IMR-90 (cell line): ENCODE measurements around the gene PCBP3. TPM values are rescaled to one million over a fixed set of nuclear protein-coding genes. Genes with fewer than 3 reads are reported as not detected.

Source experiments
- ATAC-seq: fragments of 200-7000 bp; cut with Tn5 transposase; 2 replicates; pipeline ENCODE4 v1.9.1; 2020; ENCODE audit warnings: low read depth, mild to moderate bottlenecking, moderate library complexity
- BruUV-seq: library from RNA; stranded (reverse); fragments of 400-500 nt; replicated peaks from 2 replicates; lab custom pipeline; 2021; lab: Mats Ljungman, UMichigan
- CTCF ChIA-PET: fragments of 300-600 bp; formaldehyde crosslinking; extraction: SDS; loops from one replicate; lab custom pipeline; 2021; ENCODE audit warnings: antibody characterized with exemption; lab: Yijun Ruan, JAX
- POLR2A ChIA-PET: fragments of 300-600 bp; sonication (Branson Sonifier 250); formaldehyde crosslinking; loops from one replicate; lab custom pipeline; 2022; ENCODE audit warnings: antibody characterized with exemption; ENCODE audit not compliant: unreplicated experiment; lab: Charles Lee
- DNase-seq: peaks from one replicate; pipeline ENCODE4 v3.0.0; 2013
- H2AFZ ChIP-seq: replicated peaks from 2 replicates; pipeline ENCODE3; 2013; ENCODE audit warnings: low read length, mild to moderate bottlenecking; ENCODE audit not compliant: poor library complexity
- H2AK5ac ChIP-seq: 2 replicates; pipeline ENCODE4 v1.6.1; 2013; ENCODE audit warnings: low read depth, low read length, inconsistent platforms
- H2AK9ac ChIP-seq: replicated peaks from 2 replicates; pipeline ENCODE3; 2013; ENCODE audit warnings: mild to moderate bottlenecking, low read depth, low read length, moderate library complexity; ENCODE audit not compliant: poor library complexity
- H2BK120ac ChIP-seq: 2 replicates; pipeline ENCODE4 v1.6.1; 2013; ENCODE audit warnings: low read depth, low read length, inconsistent platforms
- H2BK15ac ChIP-seq: 3 replicates; pipeline ENCODE4 v1.6.1; 2013; ENCODE audit warnings: low read depth, low read length, inconsistent platforms
- H2BK20ac ChIP-seq: 2 replicates; pipeline ENCODE4 v1.6.1; 2013; ENCODE audit warnings: low read depth, mild to moderate bottlenecking, inconsistent platforms, low read length, moderate library complexity
- H2BK5ac ChIP-seq: 2 replicates; pipeline ENCODE4 v1.6.1; 2013; ENCODE audit warnings: mild to moderate bottlenecking, low read depth, low read length, inconsistent platforms; ENCODE audit not compliant: poor library complexity, severe bottlenecking
- H3K14ac ChIP-seq: replicated peaks from 2 replicates; pipeline ENCODE4 v1.6.1; 2013; ENCODE audit warnings: low read depth, low read length, inconsistent platforms
- H3K18ac ChIP-seq: 2 replicates; pipeline ENCODE4 v1.6.1; 2013; ENCODE audit warnings: low read depth, low read length, control low read depth
- H3K23ac ChIP-seq: 2 replicates; pipeline ENCODE4 v1.6.1; 2013; ENCODE audit warnings: low read depth, low read length, inconsistent platforms
- H3K27ac ChIP-seq: 2 replicates; pipeline ENCODE4 v1.5.1; 2013; ENCODE audit warnings: mild to moderate bottlenecking, control low read depth, low read length; ENCODE audit not compliant: insufficient read depth
- H3K27me3 ChIP-seq: 2 replicates; pipeline ENCODE4 v1.6.1; 2013; ENCODE audit warnings: low read length; ENCODE audit not compliant: control insufficient read depth, insufficient read depth
- H3K36me3 ChIP-seq: 2 replicates; pipeline ENCODE4 v1.6.1; 2013; ENCODE audit warnings: low read length, mixed read lengths; ENCODE audit not compliant: control insufficient read depth, insufficient read depth
- H3K4ac ChIP-seq: 2 replicates; pipeline ENCODE4 v1.6.1; 2013; ENCODE audit warnings: low read depth, low read length, inconsistent platforms
- H3K4me1 ChIP-seq: 2 replicates; pipeline ENCODE4 v1.6.1; 2013; ENCODE audit warnings: low read length, mixed read lengths; ENCODE audit not compliant: control insufficient read depth, insufficient read depth
- H3K4me2 ChIP-seq: 2 replicates; pipeline ENCODE4 v1.6.1; 2013; ENCODE audit warnings: low read depth, mild to moderate bottlenecking, control low read depth, low read length, moderate library complexity
- H3K4me3 ChIP-seq: 2 replicates; pipeline ENCODE4 v1.5.1; 2013; ENCODE audit warnings: low read depth, mild to moderate bottlenecking, control low read depth, low read length, moderate library complexity; ENCODE audit not compliant: insufficient read depth
- H3K56ac ChIP-seq: 2 replicates; pipeline ENCODE4 v1.6.1; 2013; ENCODE audit warnings: low read length, inconsistent platforms; ENCODE audit not compliant: insufficient read depth; ENCODE audit errors: extremely low read depth
- H3K79me1 ChIP-seq, 2 experiments: 2 replicates each; pipeline ENCODE4 v1.6.1; 2013; ENCODE audit warnings: low read length in 2 of 2, inconsistent platforms in 1 of 2, low read depth in 1 of 2
- H3K9ac ChIP-seq: 2 replicates; pipeline ENCODE4 v1.6.1; 2013; ENCODE audit warnings: low read depth, low read length, control low read depth
- H3K9me1 ChIP-seq: 2 replicates; pipeline ENCODE4 v1.6.1; 2013; ENCODE audit warnings: low read length, inconsistent platforms; ENCODE audit not compliant: insufficient read depth
- H3K9me3 ChIP-seq: 2 replicates; pipeline ENCODE4 v1.6.1; 2013; ENCODE audit warnings: low read length; ENCODE audit not compliant: control insufficient read depth, insufficient read depth
- H4K20me1 ChIP-seq: 2 replicates; pipeline ENCODE4 v1.6.1; 2013; ENCODE audit warnings: low read length, inconsistent platforms; ENCODE audit not compliant: insufficient read depth
- H4K5ac ChIP-seq: 2 replicates; pipeline ENCODE4 v1.6.1; 2013; ENCODE audit warnings: mild to moderate bottlenecking, low read depth, low read length, control low read depth
- H4K8ac ChIP-seq, 2 experiments: 2 replicates each; pipeline ENCODE4 v1.6.1; 2013; ENCODE audit warnings: low read depth in 2 of 2, low read length in 2 of 2, control low read depth in 1 of 2, inconsistent platforms in 1 of 2
- H4K91ac ChIP-seq: 2 replicates; pipeline ENCODE4 v1.6.1; 2013; ENCODE audit warnings: low read depth, low read length, inconsistent platforms; ENCODE audit not compliant: insufficient read depth
- BHLHE40 ChIP-seq: fragments of 150-350 bp; IDR thresholded peaks from 2 replicates; pipeline ENCODE4 v1.6.1; 2016; ENCODE audit warnings: mild to moderate bottlenecking, low read depth, low read length
- CEBPB ChIP-seq: IDR thresholded peaks from 2 replicates; pipeline ENCODE4 v1.6.1; 2012; ENCODE audit warnings: low read depth, low read length, improper control_type of control experiment
- FOS ChIP-seq: fragments of 150-350 bp; IDR thresholded peaks from 2 replicates; pipeline ENCODE4 v1.6.1; 2016; ENCODE audit warnings: low read depth, low read length
- MXI1 ChIP-seq: IDR thresholded peaks from 2 replicates; pipeline ENCODE4 v1.6.1; 2012; ENCODE audit warnings: low read depth, mild to moderate bottlenecking, low read length, moderate library complexity, borderline replicate concordance
- NFE2L2 ChIP-seq: fragments of 150-350 bp; IDR thresholded peaks from 2 replicates; pipeline ENCODE4 v1.6.1; 2016; ENCODE audit warnings: low read depth, mild to moderate bottlenecking, low read length
- POLR2A ChIP-seq: IDR thresholded peaks from 2 replicates; pipeline ENCODE4 v1.6.1; 2012; ENCODE audit warnings: mild to moderate bottlenecking, low read depth, low read length
- RAD21 ChIP-seq: IDR thresholded peaks from 2 replicates; pipeline ENCODE4 v1.6.1; 2012; ENCODE audit warnings: low read length, improper control_type of control experiment
- RFX5 ChIP-seq: IDR thresholded peaks from 2 replicates; pipeline ENCODE4 v1.8.0; 2012; ENCODE audit warnings: low read depth, mild to moderate bottlenecking, low read length, moderate library complexity
- SMC3 ChIP-seq: fragments of 150-350 bp; IDR thresholded peaks from 2 replicates; pipeline ENCODE4 v1.6.1; 2016; ENCODE audit warnings: low read depth, mild to moderate bottlenecking, antibody characterized with exemption, low read length, moderate library complexity
- WGBS, 2 experiments: methylation state at CpG; one replicate each; pipeline versions ENCODE4 v1.1.5 to v1.1.7; 2013; ENCODE audit warnings: missing lambda C conversion rate in 2 of 2; ENCODE audit not compliant: insufficient read length in 1 of 2; ENCODE audit errors: extremely low coverage in 2 of 2; 5-methylcytosine and 5-hydroxymethylcytosine counted together
- dilution Hi-C: fragments of 300-500 bp; cut with HindIII; formaldehyde crosslinking; loops from one replicate; pipeline ENCODE4 v1.14.3; 2018; ENCODE audit warnings: low sequenced_read_pairs; ENCODE audit not compliant: unreplicated experiment
- in situ Hi-C: fragments of 300-500 bp; cut with MboI; formaldehyde crosslinking; loops from 3 replicates; pipeline ENCODE4 v1.14.3; 2019; ENCODE audit warnings: low sequenced_read_pairs, inconsistent platforms, mixed read lengths
- intact Hi-C: fragments of 100-400 bp; cut with micrococcal nuclease; formaldehyde crosslinking; loops from 2 replicates; pipeline ENCODE4 v1.10.0; 2022
- polyA plus RNA-seq, 3 experiments: library from polyadenylated mRNA; depleted of rRNA; stranded (reverse); fragments of >200 nt; gene quantifications; 2 replicates each; pipeline ENCODE4 v1.2.3, GENCODE V29; 2012; ENCODE audit warnings: low replicate concordance in 1 of 3
- total RNA-seq: library from RNA; depleted of rRNA; stranded (reverse); fragments of >200 nt; gene quantifications from 2 replicates; pipeline ENCODE4 v1.2.3, GENCODE V29; 2012
- TF ChIP-seq, protein P1 (sequence below): conservative IDR thresholded peaks from 2 replicates; pipeline ENCODE4 v1.5.1; 2012; ENCODE audit warnings: mild to moderate bottlenecking, low read depth, low read length, improper control_type of control experiment

PCBP3 gene
- total and polyA plus RNA-seq, 2 of the 4 experiments (the other 2 are of a cell fraction), result 2.9 to 3.9 TPM

DNA sequence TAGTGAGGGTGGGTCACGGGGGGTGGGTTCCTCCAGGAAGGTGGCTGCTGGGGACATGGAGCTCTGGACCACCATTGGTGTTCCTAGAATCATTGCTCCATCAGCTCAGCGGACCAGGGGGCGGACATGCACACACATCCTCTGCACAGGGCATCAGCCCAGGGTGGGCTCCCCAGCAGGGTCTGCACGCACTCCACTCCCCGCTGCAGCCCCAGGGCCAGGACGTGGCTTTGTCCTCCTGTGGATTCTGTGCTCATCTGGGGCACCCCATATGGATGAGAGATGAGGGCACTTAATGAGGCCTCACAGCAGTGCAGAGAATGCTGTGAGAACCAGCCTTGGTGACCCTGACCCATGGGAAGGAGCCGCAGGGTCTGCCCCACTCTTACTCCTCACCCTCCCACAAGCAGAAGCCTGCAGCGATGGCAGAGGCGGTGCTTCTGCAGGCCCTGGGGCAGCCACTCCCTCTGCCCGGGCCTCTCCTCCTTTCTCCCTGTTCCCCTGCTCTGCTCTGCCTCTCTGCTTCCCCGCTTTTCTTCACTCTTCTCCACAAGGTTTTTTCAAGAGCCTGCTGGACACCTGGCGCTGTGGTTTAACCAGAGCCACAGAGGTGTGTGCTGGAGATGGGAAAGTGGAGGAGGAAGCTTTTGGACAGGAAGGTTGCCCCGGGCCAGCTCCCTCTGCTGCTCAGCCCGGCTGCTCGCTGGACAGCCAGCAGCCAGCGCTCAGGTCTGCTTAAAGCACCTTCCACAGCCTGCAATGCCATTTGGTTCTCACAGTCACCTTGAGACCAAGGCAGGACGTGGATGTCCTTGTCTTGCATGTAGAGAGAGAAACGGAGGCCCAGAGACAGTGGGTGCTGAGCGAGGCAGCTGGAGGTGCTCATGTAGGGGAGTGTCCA lies 26.3 kb upstream of the PCBP3 start:
- Histone ChIP-seq H3K9ac (no peak overlapping the region), H3K9me3 (peaks cover 14% of the 10 kb centered on the region), H3K18ac (no peak overlapping the region), H2BK15ac (0 out of 3 replicates have a peak overlapping the region, but pooled peaks have one; percentile 15), H2AK9ac (peak overlapping the region; percentile 13), H3K4me2 (no peak overlapping the region), H3K27ac (no peak overlapping the region), H2BK120ac (no peak overlapping the region), H3K4me3 (no peak overlapping the region), H3K36me3 (no peaks in the 10 kb centered on the region), H3K23ac (0 out of 2 replicates have a peak overlapping the region, but pooled peaks have one; percentile 11), H3K14ac (no peak overlapping the region), H2BK20ac (no peak overlapping the region), H4K5ac (no peak overlapping the region), H2AFZ (peak overlapping the region; percentile 53), H4K20me1 (peaks cover 6% of the 10 kb centered on the region), H3K9me1 (peaks cover 3% of the 10 kb centered on the region; the same call in 1 of the 2 replicates), H3K4ac (no peak overlapping the region), H2BK5ac (no peak overlapping the region), H4K8ac (no peak overlapping the region), H3K4me1 (peaks cover 10% of the 10 kb centered on the region), H3K27me3 (peaks cover 40% of the 10 kb centered on the region), H2AK5ac (peak overlapping the region; percentile 54; the same call in 1 of the 2 replicates), H3K79me1 (no peaks in the 10 kb centered on the region), H3K56ac (no peak overlapping the region), H4K91ac (no peak overlapping the region)
- intact Hi-C loops, result no loop called here
- ATAC-seq (no peak), DNase-seq (no peak)
- dilution Hi-C loops, result no loop called here
- WGBS, 2 experiments, result 41% methylated on average over 6 of the region's 19 CpGs; no CpG with 5 or more reads in 1 of the 2 experiments
- POLR2A ChIA-PET, result no interaction called here
- BruUV-seq, result no TSS peak
- CTCF ChIA-PET, result no interaction called here
- TF ChIP-seq POLR2A (no peak), BHLHE40 (no peak), RAD21 (no peak), FOS (no peak), RFX5 (no peak), CEBPB (no peak), MXI1 (no peak), SMC3 (no peak), NFE2L2 (no peak)
- TF ChIP-seq, protein P1, sequence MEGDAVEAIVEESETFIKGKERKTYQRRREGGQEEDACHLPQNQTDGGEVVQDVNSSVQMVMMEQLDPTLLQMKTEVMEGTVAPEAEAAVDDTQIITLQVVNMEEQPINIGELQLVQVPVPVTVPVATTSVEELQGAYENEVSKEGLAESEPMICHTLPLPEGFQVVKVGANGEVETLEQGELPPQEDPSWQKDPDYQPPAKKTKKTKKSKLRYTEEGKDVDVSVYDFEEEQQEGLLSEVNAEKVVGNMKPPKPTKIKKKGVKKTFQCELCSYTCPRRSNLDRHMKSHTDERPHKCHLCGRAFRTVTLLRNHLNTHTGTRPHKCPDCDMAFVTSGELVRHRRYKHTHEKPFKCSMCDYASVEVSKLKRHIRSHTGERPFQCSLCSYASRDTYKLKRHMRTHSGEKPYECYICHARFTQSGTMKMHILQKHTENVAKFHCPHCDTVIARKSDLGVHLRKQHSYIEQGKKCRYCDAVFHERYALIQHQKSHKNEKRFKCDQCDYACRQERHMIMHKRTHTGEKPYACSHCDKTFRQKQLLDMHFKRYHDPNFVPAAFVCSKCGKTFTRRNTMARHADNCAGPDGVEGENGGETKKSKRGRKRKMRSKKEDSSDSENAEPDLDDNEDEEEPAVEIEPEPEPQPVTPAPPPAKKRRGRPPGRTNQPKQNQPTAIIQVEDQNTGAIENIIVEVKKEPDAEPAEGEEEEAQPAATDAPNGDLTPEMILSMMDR, result no peak
- in situ Hi-C loops, result no loop called here
